Prostate gland (tissue), 2 donors: ENCODE results near the gene NCAPG2. TPM values are rescaled to one million over a fixed set of nuclear protein-coding genes. Genes with fewer than 3 reads are reported as not detected.

Experiments
- DNase-seq: peaks from one replicate; pipeline ENCODE4 v3.0.0-alpha.2; 2019; ENCODE audit warnings: low spot score
- H3K27ac ChIP-seq, 2 donors: fragments of 200-600 bp; sonication (generic); 2 replicates each; pipeline ENCODE4 v1.5.1; 2017 to 2019
- H3K27me3 ChIP-seq: fragments of 200-600 bp; sonication (generic); replicated peaks from 2 replicates; pipeline ENCODE4 v1.5.1; 2019; ENCODE audit not compliant: insufficient read depth
- H3K36me3 ChIP-seq, 2 donors: fragments of 200-600 bp; sonication (generic); 1 replicate in 1 of 2; 2 replicates in 1 of 2; pipeline versions ENCODE4 v1.5.1 to v1.8.1; 2017 to 2019
- H3K4me1 ChIP-seq: fragments of 200-600 bp; sonication (generic); replicated peaks from 2 replicates; pipeline ENCODE4 v1.5.1; 2019
- H3K4me3 ChIP-seq, 2 donors: fragments of 200-600 bp; sonication (generic); 2 replicates each; pipeline ENCODE4 v1.5.1; 2017 to 2019
- H3K9me3 ChIP-seq: fragments of 200-600 bp; sonication (generic); 2 replicates; pipeline ENCODE4 v1.5.1; 2017
- POLR2A ChIP-seq: fragments of 450-650 bp; IDR thresholded peaks from one replicate; pipeline ENCODE4 v1.6.1; 2016; ENCODE audit warnings: antibody characterized with exemption, mild to moderate bottlenecking
- POLR2AphosphoS5 ChIP-seq: sonication (generic); formaldehyde crosslinking; IDR thresholded peaks from one replicate; pipeline ENCODE4 v1.6.1; 2017; ENCODE audit warnings: antibody characterized with exemption
- WGBS: methylation state at CpG from one replicate; pipeline ENCODE4 v1.1.5; 2018; 5-methylcytosine and 5-hydroxymethylcytosine counted together
- intact Hi-C: fragments of 100-400 bp; cut with DNase I; formaldehyde crosslinking; loops from one replicate; pipeline ENCODE4 v1.14.2; 2022
- total RNA-seq, 2 donors: library from RNA; depleted of rRNA; stranded (reverse); fragments of >200 nt; gene quantifications; one replicate each; pipeline ENCODE4 v1.1.0, GENCODE V29; 2016
- TF ChIP-seq, protein P1 (sequence below), 4 experiments: fragments of 200-600 bp in 2 of 4; fragments of 450-650 bp in 2 of 4; sonication (generic) in 2 of 4; IDR thresholded peaks; 1 replicate in 3 of 4; 2 replicates in 1 of 4; pipeline ENCODE4 v1.5.1; 2016 to 2019; ENCODE audit warnings: antibody characterized with exemption in 4 of 4, mild to moderate bottlenecking in 2 of 4, moderate library complexity in 2 of 4

The NCAPG2 gene
- total RNA-seq, 2 donors from 2014 or later: 7.9 to 11.9 TPM

DNA sequence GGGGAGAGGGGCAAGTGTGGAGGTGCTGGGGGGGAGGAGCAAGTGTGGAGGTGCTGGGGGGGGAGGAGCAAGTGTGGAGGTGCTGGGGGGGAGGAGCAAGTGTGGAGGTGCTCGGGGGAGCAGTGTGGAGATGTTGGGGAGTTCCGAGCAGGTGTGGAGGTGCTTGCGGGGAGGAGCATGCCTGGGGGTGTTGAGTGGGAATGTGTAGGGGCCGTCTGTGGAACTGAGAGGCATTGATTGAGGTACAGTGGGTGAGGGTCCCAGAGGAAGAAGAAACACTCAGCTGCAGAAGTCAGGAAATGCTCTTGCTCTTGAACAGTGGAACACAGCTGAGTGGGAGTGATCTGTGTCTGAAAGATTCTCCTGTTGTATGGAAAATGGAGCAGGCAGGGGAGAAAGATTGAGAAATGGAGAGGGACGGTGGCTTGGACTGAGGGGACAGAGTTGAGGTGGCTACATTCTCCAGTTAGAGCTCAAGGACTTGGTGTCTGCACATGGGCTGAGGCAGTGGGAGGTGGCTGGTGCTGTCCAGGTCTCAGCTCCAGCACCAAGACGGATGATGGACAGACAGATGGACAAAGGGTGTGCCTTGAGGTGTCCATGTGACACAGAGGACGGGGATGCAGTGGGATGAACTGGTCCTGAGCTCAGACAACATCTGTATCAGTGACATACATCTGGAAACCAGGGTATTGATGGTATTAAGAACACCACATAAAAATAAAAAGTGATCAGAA is 25.2 kb upstream of the NCAPG2 start:
- no peak overlapping the region for H3K27ac ChIP-seq
- 96% methylated on average over 7 of the region's 7 CpGs for WGBS
- intact Hi-C loops: no loop called here
- H3K36me3 ChIP-seq: no peaks in the 10 kb centered on the region
- H3K27me3 ChIP-seq: no peaks in the 10 kb centered on the region
- TF ChIP-seq, protein P1, sequence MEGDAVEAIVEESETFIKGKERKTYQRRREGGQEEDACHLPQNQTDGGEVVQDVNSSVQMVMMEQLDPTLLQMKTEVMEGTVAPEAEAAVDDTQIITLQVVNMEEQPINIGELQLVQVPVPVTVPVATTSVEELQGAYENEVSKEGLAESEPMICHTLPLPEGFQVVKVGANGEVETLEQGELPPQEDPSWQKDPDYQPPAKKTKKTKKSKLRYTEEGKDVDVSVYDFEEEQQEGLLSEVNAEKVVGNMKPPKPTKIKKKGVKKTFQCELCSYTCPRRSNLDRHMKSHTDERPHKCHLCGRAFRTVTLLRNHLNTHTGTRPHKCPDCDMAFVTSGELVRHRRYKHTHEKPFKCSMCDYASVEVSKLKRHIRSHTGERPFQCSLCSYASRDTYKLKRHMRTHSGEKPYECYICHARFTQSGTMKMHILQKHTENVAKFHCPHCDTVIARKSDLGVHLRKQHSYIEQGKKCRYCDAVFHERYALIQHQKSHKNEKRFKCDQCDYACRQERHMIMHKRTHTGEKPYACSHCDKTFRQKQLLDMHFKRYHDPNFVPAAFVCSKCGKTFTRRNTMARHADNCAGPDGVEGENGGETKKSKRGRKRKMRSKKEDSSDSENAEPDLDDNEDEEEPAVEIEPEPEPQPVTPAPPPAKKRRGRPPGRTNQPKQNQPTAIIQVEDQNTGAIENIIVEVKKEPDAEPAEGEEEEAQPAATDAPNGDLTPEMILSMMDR (IDR thresholded peaks at IDR 0.05): no peak
- no peak for TF ChIP-seq POLR2A
- TF ChIP-seq POLR2AphosphoS5: no peak
- no peaks in the 10 kb centered on the region for H3K4me1 ChIP-seq
- H3K4me3 ChIP-seq: no peak overlapping the region
- no peak for DNase-seq
- H3K9me3 ChIP-seq: no peaks in the 10 kb centered on the region

DNA sequence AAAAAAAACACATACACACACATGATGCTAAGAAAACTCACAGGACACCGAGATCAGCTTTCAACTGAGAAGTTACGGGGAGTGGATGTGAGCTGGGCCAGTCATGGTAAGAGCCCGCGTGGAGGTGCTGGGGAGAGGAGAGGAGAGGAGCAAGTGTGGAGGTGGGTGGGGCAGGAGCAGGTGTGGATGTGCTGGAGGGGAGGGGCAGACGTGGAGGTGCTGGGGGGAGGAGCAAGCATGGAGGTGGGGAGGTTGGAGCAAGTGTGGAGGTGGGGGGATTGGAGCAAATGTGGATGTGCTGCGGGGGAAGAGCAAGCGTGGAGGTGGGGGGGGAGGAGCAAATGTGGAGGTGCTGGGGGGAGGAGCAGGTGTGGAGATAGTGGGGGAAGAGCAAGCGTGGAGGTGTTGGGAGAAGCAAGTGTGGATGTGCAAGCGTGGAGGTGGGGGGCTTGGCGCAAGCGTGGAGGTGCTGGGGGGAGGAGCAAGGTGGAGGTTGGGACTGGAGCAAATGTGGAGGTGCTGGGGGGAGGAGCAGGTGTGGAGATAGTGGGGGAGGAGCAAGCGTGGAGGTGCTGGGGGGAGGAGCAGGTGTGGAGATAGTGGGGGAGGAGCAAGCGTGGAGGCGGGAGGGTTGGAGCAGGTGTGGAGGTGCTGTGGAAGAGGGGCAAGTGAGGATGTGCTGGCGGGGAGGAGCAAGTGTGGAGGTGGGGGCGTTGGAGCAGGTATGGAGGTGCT is 24.5 kb upstream of the NCAPG2 start:
- no peak for TF ChIP-seq POLR2A
- TF ChIP-seq POLR2AphosphoS5: no peak
- TF ChIP-seq, protein P1 (IDR thresholded peaks at IDR 0.05): no peak
- DNase-seq: no peak
- H3K9me3 ChIP-seq: no peaks in the 10 kb centered on the region
- no peaks in the 10 kb centered on the region for H3K36me3 ChIP-seq
- intact Hi-C loops: no loop called here
- H3K27me3 ChIP-seq: no peaks in the 10 kb centered on the region
- no peak overlapping the region for H3K27ac ChIP-seq
- no peaks in the 10 kb centered on the region for H3K4me1 ChIP-seq
- 86% methylated on average over 16 of the region's 16 CpGs for WGBS
- no peak overlapping the region for H3K4me3 ChIP-seq

DNA sequence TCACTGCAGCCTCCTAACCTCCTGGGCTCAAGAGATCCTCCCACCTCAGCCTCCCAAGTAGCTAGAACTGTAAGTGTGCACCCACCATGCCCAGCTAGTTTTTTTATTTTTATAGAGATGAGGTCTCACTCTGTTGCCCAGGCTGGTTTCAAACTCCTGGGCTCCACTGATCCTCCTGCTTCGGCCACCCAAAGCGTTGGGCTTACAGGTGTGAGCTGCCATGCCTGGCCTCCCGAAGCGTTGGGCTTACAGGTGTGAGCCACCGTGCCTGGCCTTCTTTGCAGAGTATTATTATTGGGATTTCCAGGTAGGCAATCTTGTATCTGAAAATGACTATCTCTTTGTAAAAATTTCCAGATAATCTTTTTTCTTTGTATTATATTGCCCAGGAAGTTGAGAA is 23.1 kb upstream of the NCAPG2 start:
- no peak for DNase-seq
- no peak for TF ChIP-seq POLR2AphosphoS5
- TF ChIP-seq POLR2A: no peak
- TF ChIP-seq, protein P1 (IDR thresholded peaks at IDR 0.05): no peak
- intact Hi-C loops: no loop called here
- Histone ChIP-seq H3K4me1 (no peaks in the 10 kb centered on the region), H3K27ac (no peak overlapping the region), H3K27me3 (no peaks in the 10 kb centered on the region), H3K4me3 (no peak overlapping the region), H3K36me3 (no peaks in the 10 kb centered on the region), H3K9me3 (no peaks in the 10 kb centered on the region)
- WGBS: 99% methylated on average over 5 of the region's 5 CpGs

DNA sequence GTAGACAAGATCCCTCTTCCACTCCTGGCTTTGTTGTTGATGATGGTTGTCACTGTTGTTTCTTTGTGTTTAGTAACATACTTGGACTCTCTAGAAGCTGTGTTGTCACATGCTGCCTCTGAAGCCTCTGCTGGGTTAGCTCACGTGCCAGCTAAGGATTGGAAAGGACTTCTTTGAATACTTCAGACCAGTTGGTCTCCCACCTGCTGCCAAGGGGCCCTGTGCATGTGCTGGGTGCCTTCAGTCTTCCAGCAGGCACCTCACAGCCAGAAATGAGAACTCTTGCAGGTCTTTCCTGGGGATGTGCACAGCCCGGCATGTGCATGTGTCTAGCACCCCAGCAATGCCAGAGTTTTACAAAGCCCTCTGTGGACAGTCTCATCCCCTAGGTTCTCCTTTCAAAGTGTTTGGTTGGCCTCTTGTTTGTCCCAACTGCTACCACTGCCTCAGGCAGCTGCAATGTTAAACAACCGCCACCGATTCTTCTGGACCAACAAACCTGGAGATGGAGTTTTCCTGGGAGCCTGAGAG is 21.7 kb upstream of the NCAPG2 start:
- intact Hi-C loops: no loop called here
- no peaks in the 10 kb centered on the region for H3K4me1 ChIP-seq
- no peak overlapping the region for H3K27ac ChIP-seq
- no peak for TF ChIP-seq POLR2A
- TF ChIP-seq, protein P1 (IDR thresholded peaks at IDR 0.05): no peak
- no peak for TF ChIP-seq POLR2AphosphoS5
- no peak for DNase-seq
- H3K4me3 ChIP-seq: no peak overlapping the region
- H3K9me3 ChIP-seq: no peaks in the 10 kb centered on the region
- H3K36me3 ChIP-seq: no peaks in the 10 kb centered on the region
- 89% methylated on average over 4 of the region's 4 CpGs for WGBS
- no peaks in the 10 kb centered on the region for H3K27me3 ChIP-seq
